Stimulated activated CD8-positive, alpha-beta memory T cell treated with anti-CD3 and anti-CD28 coated beads, Interleukin-15, amount 100 ng/mL, for 24 hours (primary cell): ENCODE data around the gene PCDHA1.

ENCODE experiments used
- DNase-seq: peaks from one replicate; pipeline ENCODE4 v3.0.0-alpha.2; 2020; ENCODE audit warnings: low read depth

Gene PCDHA1

GRCh38 chr5:140923601-140924000, 137.7 kb downstream of the PCDHA1 start:
- DNase-seq = no peak

GRCh38 chr5:140925806-140926442, 140.0 kb downstream of the PCDHA1 start, which contains the start of gene PCDHAC1:
PCDHAC1 (plus strand) TSS chr5:140926299; CDS start chr5:140926893, 594 bp downstream.
- DNase-seq = no peak

DNA sequence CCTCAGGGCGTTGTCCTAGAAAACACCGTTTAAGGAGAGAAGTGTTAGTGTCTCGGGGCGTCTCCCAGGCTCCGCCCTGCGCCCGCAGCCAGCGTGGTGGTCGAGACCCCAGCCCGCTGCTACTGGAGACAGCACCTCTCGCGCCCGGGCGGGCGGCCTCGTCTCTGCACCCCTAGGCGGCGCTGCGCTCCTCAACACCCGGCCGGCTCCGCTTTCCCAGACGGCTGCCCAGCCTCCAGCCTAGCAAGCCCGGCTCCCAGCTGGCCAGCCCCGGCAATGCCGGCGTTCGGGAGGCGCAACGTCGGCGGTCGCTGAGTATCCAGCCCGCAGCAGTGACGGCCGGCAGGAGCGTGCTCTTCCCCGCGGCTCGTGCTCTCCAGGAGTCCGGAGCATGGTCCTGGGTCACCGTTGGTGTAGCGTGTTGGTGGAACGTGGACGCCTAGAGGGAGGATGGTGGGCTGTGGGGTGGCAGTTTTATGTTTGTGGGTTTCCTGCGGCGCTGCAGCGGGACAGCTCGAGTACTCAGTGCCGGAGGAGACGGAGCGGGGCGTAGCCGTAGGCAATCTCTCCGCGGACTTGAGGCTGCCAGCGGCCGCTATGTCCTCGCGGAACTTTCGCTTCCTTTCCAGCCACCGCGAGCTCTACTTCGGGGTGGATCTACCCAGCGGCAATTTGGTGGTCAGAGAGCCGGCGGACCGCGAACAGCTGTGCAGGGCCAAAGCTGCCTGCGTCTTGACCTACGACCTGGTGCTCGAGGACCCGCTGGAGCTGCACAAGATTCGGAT, 140.7 kb downstream of the PCDHA1 start:
- DNase-seq = no peak

- no peak for DNase-seq
Observed at GRCh38 chr5:140927228-140927573, 141.3 kb downstream of the PCDHA1 start.

DNA sequence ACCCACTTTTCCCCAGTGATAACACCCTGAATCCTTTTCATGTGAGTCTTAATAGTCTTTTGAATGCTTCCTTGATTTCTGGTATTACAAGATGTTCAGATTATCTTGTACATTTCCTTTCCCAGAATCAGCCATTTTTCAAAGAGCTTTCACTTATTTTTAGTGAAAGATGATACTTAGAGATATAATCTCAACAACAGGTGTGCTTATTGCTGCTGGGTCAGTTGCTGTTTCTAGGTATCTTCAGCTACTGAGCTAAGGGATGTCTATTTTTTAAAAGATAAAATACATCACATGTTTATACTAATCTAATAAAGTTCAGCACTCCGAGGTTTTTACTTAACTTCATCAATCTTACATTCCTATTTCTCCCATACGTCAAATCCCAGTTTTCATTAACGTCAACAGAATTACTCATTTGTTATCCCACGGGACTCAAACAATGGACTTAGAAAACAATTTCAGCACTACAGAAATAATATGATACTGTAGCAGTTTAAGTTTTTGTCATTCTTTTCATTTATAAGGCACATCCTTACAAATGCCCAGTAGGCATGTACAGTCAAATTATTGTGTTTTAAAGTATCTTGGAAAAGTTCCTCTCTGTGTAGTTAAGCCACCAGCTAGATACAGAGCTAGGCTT, 149.1 kb downstream of the PCDHA1 start:
- no peak for DNase-seq

GRCh38 chr5:140946578-140946977, 160.6 kb downstream of the PCDHA1 start:
- no peak for DNase-seq

DNA sequence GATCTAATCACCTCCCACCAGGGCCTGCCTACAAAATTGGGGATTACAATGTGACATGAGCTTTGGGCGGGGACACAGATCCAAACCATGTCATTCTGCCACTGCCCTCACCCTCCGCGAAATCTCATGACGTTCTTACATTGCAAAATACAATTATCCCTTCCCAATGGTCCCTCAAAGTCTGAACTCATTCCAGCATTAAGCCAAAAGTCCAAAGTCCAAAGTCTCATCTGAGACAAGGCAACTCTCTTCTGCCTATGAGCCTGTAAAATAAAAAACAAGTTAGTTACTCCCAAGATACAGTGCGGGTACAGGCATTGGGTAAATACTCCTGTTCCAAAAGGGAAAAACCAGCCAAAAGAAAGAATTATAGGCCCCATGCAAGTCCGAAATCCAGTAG, 165.7 kb downstream of the PCDHA1 start:
- DNase-seq = no peak

- no peak for DNase-seq
Observed at GRCh38 chr5:140953234-140953633, 167.3 kb downstream of the PCDHA1 start.

GRCh38 chr5:140962190-140962589, 176.2 kb downstream of the PCDHA1 start:
- no peak for DNase-seq

DNA sequence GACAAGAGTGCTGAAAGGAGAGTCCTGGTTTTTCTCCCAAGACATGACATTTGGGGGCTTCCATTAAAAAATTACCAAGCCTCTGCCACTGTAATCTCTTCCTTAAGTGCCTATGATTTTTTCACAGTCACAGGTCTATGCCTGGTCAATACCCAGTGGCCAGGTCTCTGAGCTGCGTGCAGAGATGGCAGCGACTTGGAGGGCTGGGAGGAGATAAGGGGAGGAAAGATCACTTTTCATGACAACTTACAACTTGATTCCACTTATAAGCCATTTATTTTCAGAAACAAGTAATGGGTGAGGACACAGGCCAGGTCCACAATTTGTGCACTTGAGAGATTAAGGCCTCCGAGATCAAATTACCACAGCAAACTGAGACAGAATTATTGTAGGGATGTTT, 178.4 kb downstream of the PCDHA1 start:
- no peak for DNase-seq

DNA sequence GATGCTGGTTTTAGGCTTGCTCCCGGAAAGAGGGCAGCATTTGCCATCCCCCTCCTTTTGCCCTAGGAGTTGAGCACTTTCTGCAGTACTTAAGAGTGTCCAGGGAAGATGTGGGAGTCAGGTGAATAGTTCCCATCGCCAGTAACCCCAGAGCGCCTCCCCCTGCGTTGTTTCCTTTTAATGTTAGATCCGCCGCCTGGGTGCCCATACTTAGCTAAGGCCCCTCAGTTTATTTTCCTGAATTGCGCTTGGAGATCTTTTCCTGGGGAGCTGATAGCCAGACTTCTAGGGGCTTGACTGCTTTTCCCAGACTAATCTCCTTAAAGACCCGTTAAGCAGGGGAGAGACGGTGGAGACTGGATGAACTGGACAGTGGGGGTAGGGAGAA, 180.0 kb downstream of the PCDHA1 start:
- no peak for DNase-seq

GRCh38 chr5:140966293-140967225, 180.6 kb downstream of the PCDHA1 start, which contains the start of gene PCDHAC2:
PCDHAC2 (plus strand) TSS chr5:140966476; CDS start chr5:140966767, 291 bp downstream.
- no peak for DNase-seq

GRCh38 chr5:140967226-140967893, 181.4 kb downstream of the PCDHA1 start:
- DNase-seq = no peak

- DNase-seq = no peak
Observed at GRCh38 chr5:140969880-140970279, 183.9 kb downstream of the PCDHA1 start.

- no peak for DNase-seq
Observed at GRCh38 chr5:140973550-140973949, 187.6 kb downstream of the PCDHA1 start.

GRCh38 chr5:140977003-140977402, 191.1 kb downstream of the PCDHA1 start:
- DNase-seq = no peak

DNA sequence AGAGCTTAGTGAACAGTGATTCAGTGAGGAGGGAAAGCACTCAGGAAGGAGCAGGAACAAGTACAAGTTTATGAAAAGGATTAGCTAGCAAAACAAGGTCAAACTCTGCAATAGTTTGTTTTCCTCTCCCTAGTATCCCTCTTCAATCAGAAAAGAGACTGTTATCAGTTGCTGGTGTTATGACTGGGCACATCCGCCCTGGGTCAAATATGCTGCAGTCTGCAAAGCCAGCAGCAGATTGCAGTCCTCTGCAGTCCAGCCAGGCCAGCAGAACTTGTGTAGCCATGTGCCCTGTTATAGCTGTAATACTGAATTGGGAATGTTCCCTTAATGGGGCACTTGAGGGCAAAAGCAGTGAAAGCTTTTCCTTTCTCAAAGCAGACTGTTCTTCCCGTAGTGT, 192.3 kb downstream of the PCDHA1 start:
- no peak for DNase-seq

- no peak for DNase-seq
Observed at GRCh38 chr5:140978983-140979382, 193.0 kb downstream of the PCDHA1 start.

DNA sequence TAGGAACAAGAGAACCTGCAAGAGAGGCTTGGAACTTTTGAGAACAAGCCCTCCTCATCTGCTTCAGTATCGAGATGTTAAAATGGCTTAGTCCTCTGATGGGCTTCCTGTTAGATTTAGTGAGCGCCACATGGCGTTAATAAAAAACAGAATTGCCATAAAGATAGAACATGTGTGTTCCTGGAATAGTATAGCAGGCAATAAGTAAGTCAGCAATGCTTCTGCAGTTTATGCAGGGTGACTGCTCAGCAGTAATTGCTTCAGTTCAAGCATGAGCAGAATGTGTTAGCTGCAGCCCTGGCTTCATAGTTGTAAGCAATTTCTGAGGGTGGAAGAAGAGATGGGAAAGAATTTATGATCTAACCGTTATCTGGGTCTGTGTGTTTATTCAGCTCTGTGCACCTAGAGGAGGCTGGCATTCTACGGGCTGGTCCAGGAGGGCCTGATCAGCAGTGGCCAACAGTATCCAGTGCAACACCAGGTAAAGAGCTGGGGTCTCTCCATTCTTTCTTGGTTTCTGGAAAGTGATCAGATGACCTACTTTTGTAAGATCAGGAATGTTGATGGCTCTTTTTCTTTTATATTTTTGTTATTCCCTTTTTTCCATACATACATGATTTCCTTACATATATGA, 196.3 kb downstream of the PCDHA1 start:
- no peak for DNase-seq

DNA sequence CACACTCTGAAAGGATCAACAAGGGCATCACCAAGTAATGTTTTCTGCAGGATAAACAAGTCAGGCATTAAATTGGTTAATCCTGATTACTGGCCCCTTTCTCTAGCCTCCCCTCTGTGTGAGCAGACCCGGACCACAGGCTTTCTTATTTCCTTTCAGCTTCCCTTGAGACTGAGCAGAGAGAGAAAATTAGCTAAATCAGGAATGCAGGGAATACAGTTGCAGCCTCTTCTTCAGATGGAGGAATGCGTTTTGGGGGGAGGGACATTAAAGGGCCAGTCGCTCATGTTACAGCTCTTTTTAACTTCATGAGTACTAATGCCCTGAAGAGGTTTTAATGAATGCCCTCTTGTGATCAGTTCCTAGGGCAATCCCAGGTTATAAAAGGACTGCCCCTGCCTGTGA, 200.2 kb downstream of the PCDHA1 start:
- DNase-seq = no peak

GRCh38 chr5:140988100-140988499, 202.2 kb downstream of the PCDHA1 start:
- DNase-seq = no peak
